CD14-positive monocyte (primary cell): ENCODE results near the gene PITPNC1. TPM values are rescaled to one million over a fixed set of nuclear protein-coding genes. Genes with fewer than 3 reads are reported as not detected.

Source experiments
- DNase-seq, 3 donors: peaks; one replicate each; pipeline ENCODE4 v3.0.0-alpha.2; 2011 to 2022
- H2AFZ ChIP-seq: 2 replicates; pipeline ENCODE4 v1.6.0; 2012; ENCODE audit warnings: mild to moderate bottlenecking, low read depth, low read length, inconsistent platforms; ENCODE audit not compliant: insufficient read depth, poor library complexity, severe bottlenecking
- H3K27ac ChIP-seq, 2 donors: 1 replicate in 1 of 2; 2 replicates in 1 of 2; pipeline ENCODE4 v1.5.1; 2012 to 2013; ENCODE audit warnings: low read length in 2 of 2, control low read depth in 1 of 2, inconsistent platforms in 1 of 2, low read depth in 1 of 2, mild to moderate bottlenecking in 1 of 2
- H3K27me3 ChIP-seq, 2 donors: one replicate each; pipeline versions ENCODE4 v1.6.0 to v1.6.1; 2011 to 2013; ENCODE audit warnings: low read length in 2 of 2; ENCODE audit not compliant: control insufficient read depth in 2 of 2, insufficient read depth in 2 of 2
- H3K36me3 ChIP-seq, 2 donors: replicated peaks in 1 of 2; 1 replicate in 1 of 2; 2 replicates in 1 of 2; pipeline versions ENCODE4 v1.5.1 to v1.6.1; 2012 to 2013; ENCODE audit warnings: low read length in 2 of 2, control low read depth in 1 of 2, inconsistent platforms in 1 of 2, mild to moderate bottlenecking in 1 of 2; ENCODE audit not compliant: insufficient read depth in 2 of 2, control insufficient read depth in 1 of 2
- H3K4me1 ChIP-seq, 2 donors: 1 replicate in 1 of 2; 2 replicates in 1 of 2; pipeline versions ENCODE4 v1.5.1 to v1.6.1; 2012 to 2013; ENCODE audit warnings: low read length in 2 of 2, control low read depth in 1 of 2, inconsistent platforms in 1 of 2, mild to moderate bottlenecking in 1 of 2, moderate library complexity in 1 of 2; ENCODE audit not compliant: insufficient read depth in 2 of 2, control insufficient read depth in 1 of 2
- H3K4me2 ChIP-seq: replicated peaks from 2 replicates; pipeline ENCODE3; 2012; ENCODE audit warnings: low read length, moderate library complexity, mild to moderate bottlenecking; ENCODE audit not compliant: poor library complexity, severe bottlenecking; ENCODE audit errors: extremely low read depth
- H3K4me3 ChIP-seq, 3 experiments: fragments of 200-600 bp in 1 of 3; sonication (generic) in 1 of 3; replicated peaks in 1 of 3; 1 replicate in 2 of 3; 2 replicates in 1 of 3; pipeline ENCODE4 v1.5.1; 2011 to 2013; ENCODE audit warnings: low read length in 3 of 3, mild to moderate bottlenecking in 3 of 3, control low read depth in 2 of 3, low read depth in 2 of 3, inconsistent platforms in 1 of 3, moderate library complexity in 1 of 3
- H3K79me2 ChIP-seq: 2 replicates; pipeline ENCODE4 v1.6.0; 2012; ENCODE audit warnings: mild to moderate bottlenecking, control low read depth, inconsistent platforms, low read length, moderate library complexity; ENCODE audit not compliant: insufficient read depth
- H3K9ac ChIP-seq: 2 replicates; pipeline ENCODE4 v1.6.0; 2017; ENCODE audit warnings: low read length, mild to moderate bottlenecking; ENCODE audit not compliant: insufficient read depth, poor library complexity, severe bottlenecking
- H3K9me3 ChIP-seq, 2 donors: replicated peaks in 1 of 2; 1 replicate in 1 of 2; 2 replicates in 1 of 2; pipeline versions ENCODE4 v1.5.1 to v1.6.1; 2012 to 2013; ENCODE audit warnings: low read length in 2 of 2, control low read depth in 1 of 2; ENCODE audit not compliant: control insufficient read depth in 1 of 2, insufficient read depth in 1 of 2
- H4K20me1 ChIP-seq: 2 replicates; pipeline ENCODE4 v1.6.0; 2012; ENCODE audit warnings: mild to moderate bottlenecking, low read length, control low read depth, moderate library complexity; ENCODE audit not compliant: insufficient read depth
- H3K27ac Mint-ChIP-seq, 7 donors: one replicate each; pipeline ENCODE4 v1.8.0; 2020; ENCODE audit warnings: mild to moderate bottlenecking in 7 of 7, mixed read lengths in 7 of 7, moderate library complexity in 6 of 7, inconsistent platforms in 2 of 7
- H3K27me3 Mint-ChIP-seq, 3 donors: one replicate each; pipeline ENCODE4 v1.8.0; 2021 to 2022; ENCODE audit warnings: low read depth in 3 of 3, mild to moderate bottlenecking in 3 of 3, mixed read lengths in 3 of 3, moderate library complexity in 3 of 3, inconsistent platforms in 1 of 3
- H3K36me3 Mint-ChIP-seq, 2 donors: one replicate each; pipeline ENCODE4 v1.8.0; 2020; ENCODE audit warnings: mixed read lengths in 2 of 2, inconsistent platforms in 1 of 2, mild to moderate bottlenecking in 1 of 2
- H3K4me1 Mint-ChIP-seq: one replicate; pipeline ENCODE4 v1.8.0; 2020; ENCODE audit warnings: mild to moderate bottlenecking, mixed read lengths
- H3K4me3 Mint-ChIP-seq, 2 donors: one replicate each; pipeline ENCODE4 v1.8.0; 2020; ENCODE audit warnings: mild to moderate bottlenecking in 2 of 2, mixed read lengths in 2 of 2, moderate library complexity in 1 of 2
- H3K9me3 Mint-ChIP-seq, 7 donors: one replicate each; pipeline ENCODE4 v1.8.0; 2020 to 2022; ENCODE audit warnings: mixed read lengths in 7 of 7, mild to moderate bottlenecking in 6 of 7, moderate library complexity in 6 of 7, inconsistent platforms in 2 of 7
- WGBS: methylation state at CpG from one replicate; pipeline ENCODE4 v1.1.5; 2013; ENCODE audit warnings: missing lambda C conversion rate; ENCODE audit not compliant: insufficient coverage; 5-methylcytosine and 5-hydroxymethylcytosine counted together
- intact Hi-C, 2 donors: fragments of 100-400 bp; cut with micrococcal nuclease; formaldehyde crosslinking; loops; one replicate each; pipeline versions ENCODE4 v1.15.0 to v1.15.1; 2023
- polyA plus RNA-seq, 3 donors: library from polyadenylated mRNA; depleted of rRNA in 1 of 3; unstranded in 2 of 3; stranded (reverse) in 1 of 3; fragments of 300-500 nt in 2 of 3; fragments of >200 nt in 1 of 3; fragmentation: Illumina TruSeq in 2 of 3; gene quantifications; 1 replicate in 2 of 3; 2 replicates in 1 of 3; pipeline ENCODE4 v1.2.3, GENCODE V29; 2012 to 2021
- TF ChIP-seq, protein P1 (sequence below): fragments of 200-600 bp; IDR thresholded peaks from one replicate; pipeline ENCODE4 v1.8.0; 2022; ENCODE audit warnings: antibody characterized with exemption, mild to moderate bottlenecking

The PITPNC1 gene
- polyA plus RNA-seq, 3 donors = 18.5 to 31.0 (median 21.7) TPM

DNA sequence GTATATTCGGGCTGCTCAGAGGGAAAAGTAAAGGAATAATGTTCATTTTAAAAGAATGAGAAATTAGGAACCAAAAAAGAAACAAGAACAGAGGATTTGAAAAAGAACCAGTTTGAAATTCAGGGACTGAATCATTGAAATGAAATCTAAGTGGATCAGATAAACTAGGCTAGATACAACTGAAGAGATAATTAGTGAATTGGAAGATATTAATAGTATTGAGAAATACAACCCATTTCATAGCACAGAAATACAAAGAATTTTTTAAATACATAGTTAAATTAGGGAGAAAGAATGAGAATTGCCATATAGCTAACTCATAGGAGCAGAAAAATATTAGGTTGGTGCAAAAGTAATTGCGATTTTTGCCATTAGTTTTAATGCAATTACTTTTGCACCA lies 223.3 kb downstream of the PITPNC1 start:
- no peaks in the 10 kb centered on the region for H3K4me1 ChIP-seq
- no peaks in the 10 kb centered on the region for H3K9me3 ChIP-seq
- peaks cover 4% of the 10 kb centered on the region for H4K20me1 ChIP-seq
- intact Hi-C loops = no loop called here
- H3K27me3 ChIP-seq = no peaks in the 10 kb centered on the region
- no peak for DNase-seq
- no peak overlapping the region for H2AFZ ChIP-seq
- H3K4me1 Mint-ChIP-seq = no peaks in the 10 kb centered on the region
- no peaks in the 10 kb centered on the region for H3K79me2 ChIP-seq
- WGBS = 100% methylated on average over 1 of the region's 2 CpGs
- no peak overlapping the region for H3K4me2 ChIP-seq
- peaks cover 0 to 2% of the 10 kb centered on the region in 2 donors for H3K36me3 ChIP-seq
- H3K4me3 Mint-ChIP-seq = no peak overlapping the region
- H3K4me3 ChIP-seq = no peak overlapping the region
- H3K27me3 Mint-ChIP-seq = no peaks in the 10 kb centered on the region
- H3K9me3 Mint-ChIP-seq = peaks cover 0 to 2% (median 0%) of the 10 kb centered on the region in 7 donors
- no peak overlapping the region for H3K9ac ChIP-seq
- TF ChIP-seq, protein P1, sequence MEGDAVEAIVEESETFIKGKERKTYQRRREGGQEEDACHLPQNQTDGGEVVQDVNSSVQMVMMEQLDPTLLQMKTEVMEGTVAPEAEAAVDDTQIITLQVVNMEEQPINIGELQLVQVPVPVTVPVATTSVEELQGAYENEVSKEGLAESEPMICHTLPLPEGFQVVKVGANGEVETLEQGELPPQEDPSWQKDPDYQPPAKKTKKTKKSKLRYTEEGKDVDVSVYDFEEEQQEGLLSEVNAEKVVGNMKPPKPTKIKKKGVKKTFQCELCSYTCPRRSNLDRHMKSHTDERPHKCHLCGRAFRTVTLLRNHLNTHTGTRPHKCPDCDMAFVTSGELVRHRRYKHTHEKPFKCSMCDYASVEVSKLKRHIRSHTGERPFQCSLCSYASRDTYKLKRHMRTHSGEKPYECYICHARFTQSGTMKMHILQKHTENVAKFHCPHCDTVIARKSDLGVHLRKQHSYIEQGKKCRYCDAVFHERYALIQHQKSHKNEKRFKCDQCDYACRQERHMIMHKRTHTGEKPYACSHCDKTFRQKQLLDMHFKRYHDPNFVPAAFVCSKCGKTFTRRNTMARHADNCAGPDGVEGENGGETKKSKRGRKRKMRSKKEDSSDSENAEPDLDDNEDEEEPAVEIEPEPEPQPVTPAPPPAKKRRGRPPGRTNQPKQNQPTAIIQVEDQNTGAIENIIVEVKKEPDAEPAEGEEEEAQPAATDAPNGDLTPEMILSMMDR = no peak
- H3K27ac ChIP-seq = no peak overlapping the region
- H3K36me3 Mint-ChIP-seq = peaks cover 5 to 9% of the 10 kb centered on the region in 2 donors
- no peak overlapping the region for H3K27ac Mint-ChIP-seq

- Histone ChIP-seq H2AFZ (no peak overlapping the region), H3K4me2 (no peak overlapping the region), H4K20me1 (peaks cover 4% of the 10 kb centered on the region), H3K4me3 (no peak overlapping the region), H3K4me1 (no peaks in the 10 kb centered on the region), H3K27ac (no peak overlapping the region), H3K9me3 (no peaks in the 10 kb centered on the region), H3K79me2 (no peaks in the 10 kb centered on the region), H3K27me3 (no peaks in the 10 kb centered on the region), H3K36me3 (peaks cover 0 to 6% of the 10 kb centered on the region in 2 donors), H3K9ac (no peak overlapping the region)
- intact Hi-C loops = no loop called here
- Mint-ChIP-seq H3K9me3 (peaks cover 0 to 2% (median 0%) of the 10 kb centered on the region in 7 donors), H3K36me3 (peaks cover 5 to 8% of the 10 kb centered on the region in 2 donors), H3K4me1 (no peaks in the 10 kb centered on the region), H3K27me3 (peaks cover 0 to 1% (median 0%) of the 10 kb centered on the region in 3 donors), H3K27ac (no peak overlapping the region), H3K4me3 (no peak overlapping the region)
- WGBS = 96% methylated on average over 3 of the region's 4 CpGs
- TF ChIP-seq, protein P1 = no peak
- DNase-seq = no peak
Observed at GRCh38 chr17:67601897-67602296, 224.8 kb downstream of the PITPNC1 start.
